Panc1 (cell line): ENCODE results near the gene FSIP2. TPM values are rescaled to one million over a fixed set of nuclear protein-coding genes. Genes with fewer than 3 reads are reported as not detected.

Source experiments
- ATAC-seq: fragments of 200-7000 bp; cut with Tn5 transposase; 2 replicates; pipeline ENCODE4 v1.9.1; 2020; ENCODE audit warnings: mild to moderate bottlenecking, moderate library complexity
- BruUV-seq: library from RNA; stranded (reverse); fragments of 400-500 nt; replicated peaks from 2 replicates; lab custom pipeline; 2021; lab: Mats Ljungman, UMichigan
- CTCF ChIA-PET: fragments of 300-600 bp; sonication (Branson Sonifier 250); formaldehyde crosslinking; loops from one replicate; lab custom pipeline; 2022; ENCODE audit warnings: antibody characterized with exemption; lab: Charles Lee
- POLR2A ChIA-PET: fragments of 300-600 bp; sonication (Branson Sonifier 250); formaldehyde crosslinking; loops from one replicate; lab custom pipeline; 2022; ENCODE audit warnings: antibody characterized with exemption; lab: Charles Lee
- DNase-seq: peaks from one replicate; pipeline ENCODE4 v3.0.0-alpha.2; 2010; ENCODE audit warnings: low read depth, low spot score
- H3K27ac ChIP-seq: 2 replicates; pipeline ENCODE4 v1.5.1; 2011; ENCODE audit warnings: mild to moderate bottlenecking, low read length, inconsistent platforms
- H3K27me3 ChIP-seq: fragments of 200-500 bp; sonication (Bioruptor generic); 2 replicates; pipeline ENCODE4 v1.6.0; 2014; ENCODE audit warnings: low read length, inconsistent platforms; ENCODE audit not compliant: control insufficient read depth, insufficient read depth
- H3K36me3 ChIP-seq: fragments of 200-500 bp; sonication (Bioruptor generic); 2 replicates; pipeline ENCODE4 v1.5.1; 2014; ENCODE audit warnings: inconsistent platforms, mild to moderate bottlenecking, low read length, moderate library complexity; ENCODE audit not compliant: control insufficient read depth, insufficient read depth
- H3K4me1 ChIP-seq: 2 replicates; pipeline ENCODE4 v1.5.1; 2011; ENCODE audit warnings: inconsistent platforms, mild to moderate bottlenecking, low read length, moderate library complexity; ENCODE audit not compliant: control insufficient read depth, insufficient read depth
- H3K4me3 ChIP-seq, 2 experiments: 2 replicates each; pipeline ENCODE4 v1.5.1; 2011 to 2012; ENCODE audit warnings: low read depth in 2 of 2, low read length in 2 of 2, mild to moderate bottlenecking in 2 of 2, inconsistent platforms in 1 of 2, moderate library complexity in 1 of 2
- H3K9me3 ChIP-seq: fragments of 200-500 bp; sonication (Bioruptor generic); 2 replicates; pipeline ENCODE4 v1.5.1; 2014; ENCODE audit warnings: low read depth, mild to moderate bottlenecking, inconsistent platforms, low read length, moderate library complexity; ENCODE audit not compliant: control insufficient read depth, insufficient read depth
- POLR2AphosphoS5 ChIP-seq: IDR thresholded peaks from 2 replicates; pipeline ENCODE4 v1.6.1; 2012; ENCODE audit warnings: mild to moderate bottlenecking, low read depth, low read length, moderate library complexity
- SIN3A ChIP-seq: IDR thresholded peaks from 2 replicates; pipeline ENCODE4 v1.6.1; 2012; ENCODE audit warnings: low read depth, mild to moderate bottlenecking, low read length, moderate library complexity, borderline replicate concordance; ENCODE audit not compliant: insufficient read depth
- TCF7L2 ChIP-seq: IDR thresholded peaks from 2 replicates; pipeline ENCODE4 v1.6.1; 2011; ENCODE audit warnings: mild to moderate bottlenecking, low read depth, low read length, inconsistent platforms
- in situ Hi-C: cut with HindIII; loops from 2 replicates; pipeline ENCODE4 v1.10.0; 2016; ENCODE audit warnings: low sequenced_read_pairs, low pct_unique_long_range_greater_than_20kb
- intact Hi-C: fragments of 100-400 bp; cut with micrococcal nuclease; formaldehyde crosslinking; loops from one replicate; pipeline ENCODE4 v1.10.0; 2022; ENCODE audit not compliant: unreplicated experiment
- total RNA-seq: library from RNA; stranded (reverse); gene quantifications from one replicate; pipeline ENCODE4 v1.2.1, GENCODE V29; 2021; ENCODE audit not compliant: unreplicated experiment
- TF ChIP-seq, protein P1 (sequence below), 2 experiments: IDR thresholded peaks; 2 replicates each; pipeline ENCODE4 v1.6.1; 2011 to 2012; ENCODE audit warnings: low read depth in 2 of 2, control low read depth in 1 of 2, low read length in 1 of 2, mild to moderate bottlenecking in 1 of 2, moderate library complexity in 1 of 2; ENCODE audit not compliant: insufficient read depth in 1 of 2
- TF ChIP-seq, protein P2 (sequence below): fragments of 450-650 bp; IDR thresholded peaks from 2 replicates; pipeline ENCODE4 v1.5.1; 2017; ENCODE audit warnings: mild to moderate bottlenecking

Gene FSIP2
- total RNA-seq, 1 experiment from 2014 or later: 0.03 TPM

DNA sequence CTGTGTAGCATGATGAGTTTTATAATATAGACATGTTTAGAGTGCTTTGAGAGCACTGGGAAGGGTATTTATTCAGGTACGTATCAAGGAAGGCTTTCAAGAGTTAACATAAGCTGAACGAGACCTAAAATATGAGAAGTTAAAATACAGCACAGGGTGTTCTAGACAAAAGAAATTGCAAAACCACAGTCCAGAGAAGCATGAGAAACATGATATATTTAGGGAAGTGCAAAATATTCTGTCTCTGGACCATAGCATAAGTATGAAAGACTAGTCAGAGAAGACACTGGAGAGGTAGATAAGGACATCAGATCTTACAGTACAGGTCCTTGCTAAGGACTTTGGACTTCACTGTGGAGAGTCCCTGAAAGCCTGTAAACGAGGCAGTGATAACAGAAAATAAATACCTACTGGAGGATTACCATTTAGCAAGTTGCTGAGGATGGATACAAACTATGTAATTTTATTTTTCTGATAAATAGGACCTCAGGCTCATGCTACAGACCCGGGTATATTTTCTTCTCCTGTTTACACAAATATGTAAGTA lies 43.7 kb downstream of the FSIP2 start:
- Histone ChIP-seq H3K4me1 (no peaks in the 10 kb centered on the region), H3K4me3 (no peak overlapping the region), H3K36me3 (no peaks in the 10 kb centered on the region), H3K27me3 (no peaks in the 10 kb centered on the region), H3K27ac (no peak overlapping the region), H3K9me3 (no peaks in the 10 kb centered on the region)
- TF ChIP-seq SIN3A: no peak
- no peak for TF ChIP-seq TCF7L2
- no peak for TF ChIP-seq POLR2AphosphoS5
- TF ChIP-seq, protein P1, sequence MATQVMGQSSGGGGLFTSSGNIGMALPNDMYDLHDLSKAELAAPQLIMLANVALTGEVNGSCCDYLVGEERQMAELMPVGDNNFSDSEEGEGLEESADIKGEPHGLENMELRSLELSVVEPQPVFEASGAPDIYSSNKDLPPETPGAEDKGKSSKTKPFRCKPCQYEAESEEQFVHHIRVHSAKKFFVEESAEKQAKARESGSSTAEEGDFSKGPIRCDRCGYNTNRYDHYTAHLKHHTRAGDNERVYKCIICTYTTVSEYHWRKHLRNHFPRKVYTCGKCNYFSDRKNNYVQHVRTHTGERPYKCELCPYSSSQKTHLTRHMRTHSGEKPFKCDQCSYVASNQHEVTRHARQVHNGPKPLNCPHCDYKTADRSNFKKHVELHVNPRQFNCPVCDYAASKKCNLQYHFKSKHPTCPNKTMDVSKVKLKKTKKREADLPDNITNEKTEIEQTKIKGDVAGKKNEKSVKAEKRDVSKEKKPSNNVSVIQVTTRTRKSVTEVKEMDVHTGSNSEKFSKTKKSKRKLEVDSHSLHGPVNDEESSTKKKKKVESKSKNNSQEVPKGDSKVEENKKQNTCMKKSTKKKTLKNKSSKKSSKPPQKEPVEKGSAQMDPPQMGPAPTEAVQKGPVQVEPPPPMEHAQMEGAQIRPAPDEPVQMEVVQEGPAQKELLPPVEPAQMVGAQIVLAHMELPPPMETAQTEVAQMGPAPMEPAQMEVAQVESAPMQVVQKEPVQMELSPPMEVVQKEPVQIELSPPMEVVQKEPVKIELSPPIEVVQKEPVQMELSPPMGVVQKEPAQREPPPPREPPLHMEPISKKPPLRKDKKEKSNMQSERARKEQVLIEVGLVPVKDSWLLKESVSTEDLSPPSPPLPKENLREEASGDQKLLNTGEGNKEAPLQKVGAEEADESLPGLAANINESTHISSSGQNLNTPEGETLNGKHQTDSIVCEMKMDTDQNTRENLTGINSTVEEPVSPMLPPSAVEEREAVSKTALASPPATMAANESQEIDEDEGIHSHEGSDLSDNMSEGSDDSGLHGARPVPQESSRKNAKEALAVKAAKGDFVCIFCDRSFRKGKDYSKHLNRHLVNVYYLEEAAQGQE (IDR thresholded peaks at IDR 0.05; ENCODE audit: insufficient read depth in 1 of 2, low read depth in 2 of 2, low read length in 1 of 2): no peak
- TF ChIP-seq, protein P2, sequence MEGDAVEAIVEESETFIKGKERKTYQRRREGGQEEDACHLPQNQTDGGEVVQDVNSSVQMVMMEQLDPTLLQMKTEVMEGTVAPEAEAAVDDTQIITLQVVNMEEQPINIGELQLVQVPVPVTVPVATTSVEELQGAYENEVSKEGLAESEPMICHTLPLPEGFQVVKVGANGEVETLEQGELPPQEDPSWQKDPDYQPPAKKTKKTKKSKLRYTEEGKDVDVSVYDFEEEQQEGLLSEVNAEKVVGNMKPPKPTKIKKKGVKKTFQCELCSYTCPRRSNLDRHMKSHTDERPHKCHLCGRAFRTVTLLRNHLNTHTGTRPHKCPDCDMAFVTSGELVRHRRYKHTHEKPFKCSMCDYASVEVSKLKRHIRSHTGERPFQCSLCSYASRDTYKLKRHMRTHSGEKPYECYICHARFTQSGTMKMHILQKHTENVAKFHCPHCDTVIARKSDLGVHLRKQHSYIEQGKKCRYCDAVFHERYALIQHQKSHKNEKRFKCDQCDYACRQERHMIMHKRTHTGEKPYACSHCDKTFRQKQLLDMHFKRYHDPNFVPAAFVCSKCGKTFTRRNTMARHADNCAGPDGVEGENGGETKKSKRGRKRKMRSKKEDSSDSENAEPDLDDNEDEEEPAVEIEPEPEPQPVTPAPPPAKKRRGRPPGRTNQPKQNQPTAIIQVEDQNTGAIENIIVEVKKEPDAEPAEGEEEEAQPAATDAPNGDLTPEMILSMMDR: no peak
- no peak for DNase-seq
- no peak for ATAC-seq
- no TSS peak for BruUV-seq
- in situ Hi-C loops: no loop called here
- intact Hi-C loops: no loop called here
- ChIA-PET CTCF (no interaction called here), POLR2A (no interaction called here)

DNA sequence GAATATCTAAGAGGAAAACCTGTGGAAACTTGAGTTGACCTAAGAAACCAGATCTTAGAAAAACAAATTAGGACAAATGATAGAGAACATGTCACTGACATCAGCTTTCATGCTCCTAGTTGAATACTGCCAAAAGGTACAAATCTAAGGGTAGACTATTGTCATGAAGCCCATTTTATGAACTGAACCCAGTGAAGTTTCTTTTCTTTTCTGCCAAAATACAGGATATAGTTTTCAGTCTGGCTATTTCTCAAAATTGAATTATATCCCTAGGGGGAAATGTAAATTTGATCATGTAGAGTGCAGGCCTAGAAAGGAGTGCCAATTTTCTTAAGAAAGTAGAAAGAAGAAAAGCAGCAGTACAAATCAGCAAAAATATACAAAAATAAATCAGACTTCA lies 46.6 kb downstream of the FSIP2 start:
- intact Hi-C loops: no loop called here
- TF ChIP-seq, protein P2: no peak
- TF ChIP-seq POLR2AphosphoS5 (no peak), TCF7L2 (no peak), SIN3A (no peak)
- TF ChIP-seq, protein P1 (IDR thresholded peaks at IDR 0.05; ENCODE audit: insufficient read depth in 1 of 2, low read depth in 2 of 2, low read length in 1 of 2): no peak
- no TSS peak for BruUV-seq
- Histone ChIP-seq H3K36me3 (no peaks in the 10 kb centered on the region), H3K4me3 (no peak overlapping the region), H3K27me3 (no peaks in the 10 kb centered on the region), H3K9me3 (no peaks in the 10 kb centered on the region), H3K4me1 (no peaks in the 10 kb centered on the region), H3K27ac (no peak overlapping the region)
- ATAC-seq (no peak), DNase-seq (no peak)
- CTCF ChIA-PET: no interaction called here
- POLR2A ChIA-PET: no interaction called here
- in situ Hi-C loops: no loop called here
